HG03095 (cell line): ENCODE data around the gene IP6K1.

ENCODE experiments used
- ATAC-seq: cut with Tn5 transposase; IDR thresholded peaks from one replicate; pipeline ENCODE4 v1.9.1; 2021; ENCODE audit warnings: moderate library complexity; ENCODE audit not compliant: unreplicated experiment

IP6K1 gene

GRCh38 chr3:49725906-49726681 lies 60.2 kb downstream of the IP6K1 start:
- no peak for ATAC-seq

- ATAC-seq = no peak
These were observed 61.8 kb downstream of the IP6K1 start for GRCh38 chr3:49724586-49724985.

GRCh38 chr3:49723628-49724551 lies 62.5 kb downstream of the IP6K1 start, which contains the start of gene GMPPB:
Gene GMPPB, minus strand, starts transcription at chr3:49723951. Its CDS starts 225 bp downstream, at chr3:49723726.
- peak; percentile 68 for ATAC-seq

- ATAC-seq = no peak
These were observed 63.1 kb downstream of the IP6K1 start for GRCh38 chr3:49723296-49723627.

GRCh38 chr3:49722896-49723295 lies 63.4 kb downstream of the IP6K1 start:
- no peak for ATAC-seq

- no peak for ATAC-seq
These were observed 64.2 kb downstream of the IP6K1 start for GRCh38 chr3:49721896-49722781.

GRCh38 chr3:49721596-49721895 lies 64.8 kb downstream of the IP6K1 start:
- ATAC-seq = no peak

- no peak for ATAC-seq
These were observed 65.3 kb downstream of the IP6K1 start for GRCh38 chr3:49720855-49721595.

GRCh38 chr3:49719214-49719884 lies 67.0 kb downstream of the IP6K1 start, which contains the start of gene AMIGO3:
Gene AMIGO3, minus strand, starts transcription at chr3:49719684. Its CDS starts 219 bp downstream, at chr3:49719465.
- peak; percentile 41 for ATAC-seq

GRCh38 chr3:49718858-49719213 lies 67.5 kb downstream of the IP6K1 start:
- no peak for ATAC-seq

- no peak for ATAC-seq
These were observed 68.1 kb downstream of the IP6K1 start for GRCh38 chr3:49717959-49718857.

- ATAC-seq = no peak
These were observed 69.0 kb downstream of the IP6K1 start for GRCh38 chr3:49717211-49717958.

- ATAC-seq = no peak
These were observed 69.6 kb downstream of the IP6K1 start for GRCh38 chr3:49716691-49717210.

GRCh38 chr3:49716169-49716568 lies 70.2 kb downstream of the IP6K1 start:
- ATAC-seq = no peak

- no peak for ATAC-seq
These were observed 70.7 kb downstream of the IP6K1 start for GRCh38 chr3:49715611-49716121.

GRCh38 chr3:49714728-49715550 lies 71.4 kb downstream of the IP6K1 start:
- no peak for ATAC-seq
